GM19397 (cell line): ENCODE measurements around the gene CD79B.
"Not testable (repeated sequence)": the region's sequence is repeated elsewhere in the genome, so short reads cannot be mapped to it uniquely, and the experiment has no call there.

Source experiments
- ATAC-seq: cut with Tn5 transposase; IDR thresholded peaks from one replicate; pipeline ENCODE4 v1.9.1; 2021; ENCODE audit warnings: mild to moderate bottlenecking, moderate library complexity; ENCODE audit not compliant: unreplicated experiment

The CD79B gene

GRCh38 chr17:63915753-63916152 lies 16.4 kb downstream of the CD79B start:
- not testable (repeated sequence) for ATAC-seq

GRCh38 chr17:63914471-63914870 lies 17.7 kb downstream of the CD79B start:
- no peak for ATAC-seq

DNA sequence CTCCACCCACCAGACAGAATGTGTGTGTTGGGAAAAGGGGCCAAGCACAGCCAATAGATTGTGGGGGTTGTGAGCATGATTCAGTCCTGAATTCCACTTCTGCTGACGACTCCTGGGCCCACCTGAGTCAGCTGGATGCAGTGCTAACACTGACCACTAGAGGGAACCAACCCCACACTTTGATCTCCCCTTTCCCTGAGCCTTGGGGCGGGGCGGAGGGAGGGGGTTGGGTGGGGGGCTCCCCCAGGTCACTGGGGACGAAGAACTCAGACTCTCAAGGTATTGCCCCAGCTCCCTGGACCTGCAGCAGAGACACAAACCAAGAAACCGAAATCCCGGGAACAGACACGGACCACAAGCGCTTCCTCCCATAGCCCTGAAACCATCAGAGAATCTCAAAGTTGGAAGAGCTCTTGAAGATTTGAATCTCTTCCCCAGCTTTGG lies 20.5 kb downstream of the CD79B start:
- ATAC-seq: no peak

- ATAC-seq: no peak
These were observed 21.0 kb downstream of the CD79B start, which contains the start of gene CSHL1 for GRCh38 chr17:63911041-63911635. Gene CSHL1, minus strand, starts transcription at chr17:63911258. Its CDS starts 62 bp downstream, at chr17:63911196.

- ATAC-seq: no peak
These were observed 22.0 kb downstream of the CD79B start for GRCh38 chr17:63910096-63910495.

DNA sequence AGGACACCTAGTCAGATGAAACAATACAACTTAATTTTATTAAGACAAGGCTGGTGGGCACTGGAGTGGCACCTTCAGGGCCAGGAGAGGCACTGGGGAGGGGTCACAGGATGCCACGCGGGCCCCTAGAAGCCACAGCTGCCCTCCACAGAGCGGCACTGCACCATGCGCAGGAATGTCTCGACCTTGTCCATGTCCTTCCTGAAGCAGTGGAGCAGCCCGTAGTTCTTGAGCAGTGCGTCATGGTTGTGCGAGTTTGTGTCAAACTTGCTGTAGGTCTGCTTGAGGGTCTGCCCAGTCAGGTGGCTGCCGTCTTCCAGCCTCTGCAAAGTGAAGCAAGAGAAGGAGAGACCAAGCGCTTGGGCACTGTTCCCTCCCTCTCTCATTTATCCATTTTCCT lies 22.5 kb downstream of the CD79B start:
- not testable (repeated sequence) for ATAC-seq

GRCh38 chr17:63907161-63907778 lies 24.9 kb downstream of the CD79B start:
- not testable (repeated sequence) for ATAC-seq

DNA sequence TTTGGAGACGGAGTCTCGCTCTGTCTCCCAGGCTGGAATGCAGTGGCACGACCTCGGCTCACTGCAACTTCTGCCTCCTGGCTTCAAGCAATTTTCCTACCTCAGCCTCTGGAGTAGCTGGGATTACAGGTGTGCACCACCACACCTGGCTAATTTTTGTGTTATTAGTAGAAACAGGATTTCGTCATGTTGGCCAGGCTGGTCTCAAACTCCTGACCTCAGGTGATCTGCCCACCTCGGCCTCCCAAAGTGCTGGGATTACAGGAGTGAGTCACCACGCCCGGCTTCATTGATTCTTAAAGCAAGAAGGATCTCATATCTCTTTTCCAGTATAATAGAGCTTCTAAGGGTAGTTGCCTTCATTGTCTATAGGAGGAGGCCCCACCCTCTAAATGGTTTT lies 27.3 kb downstream of the CD79B start:
- ATAC-seq: not testable (repeated sequence)

DNA sequence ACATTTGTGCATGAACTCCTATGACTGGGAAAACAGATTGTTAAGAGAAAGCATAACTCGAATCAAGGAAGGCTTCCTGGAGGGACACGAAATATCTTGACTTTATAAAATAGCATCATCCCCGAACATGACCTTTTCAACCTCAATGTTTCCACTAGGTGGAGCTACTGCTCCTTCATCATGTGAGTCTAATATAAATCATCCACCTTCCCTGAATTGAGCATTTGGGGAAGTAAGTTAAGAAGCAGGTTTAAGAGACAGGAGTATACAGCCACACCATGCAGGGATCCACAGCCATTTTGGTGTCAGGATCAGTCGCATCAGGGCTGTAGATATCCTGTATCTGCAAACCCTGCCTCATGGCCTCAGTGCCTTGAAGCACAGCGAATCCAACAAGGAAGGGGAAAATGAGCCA lies 28.3 kb downstream of the CD79B start:
- not testable (repeated sequence) for ATAC-seq

DNA sequence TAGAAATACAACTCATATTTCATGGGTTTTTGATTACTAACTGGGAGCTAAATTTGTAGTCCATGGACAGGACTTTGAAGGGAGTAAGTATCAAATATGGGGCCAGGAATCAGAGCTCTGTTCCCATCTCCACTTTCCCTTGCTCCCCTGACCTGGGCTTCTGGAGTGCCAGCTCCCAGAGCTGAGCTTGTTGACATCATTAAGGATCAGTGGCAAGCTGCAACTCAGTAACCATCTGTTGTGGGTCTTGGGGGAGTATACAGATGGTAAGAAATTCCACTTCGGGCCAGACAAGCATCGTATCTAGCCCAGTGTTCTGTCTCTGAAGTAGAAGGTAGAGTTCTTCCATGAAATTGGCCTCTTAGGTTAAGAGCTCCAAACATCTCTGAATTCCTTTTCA lies 30.2 kb downstream of the CD79B start:
- not testable (repeated sequence) for ATAC-seq

DNA sequence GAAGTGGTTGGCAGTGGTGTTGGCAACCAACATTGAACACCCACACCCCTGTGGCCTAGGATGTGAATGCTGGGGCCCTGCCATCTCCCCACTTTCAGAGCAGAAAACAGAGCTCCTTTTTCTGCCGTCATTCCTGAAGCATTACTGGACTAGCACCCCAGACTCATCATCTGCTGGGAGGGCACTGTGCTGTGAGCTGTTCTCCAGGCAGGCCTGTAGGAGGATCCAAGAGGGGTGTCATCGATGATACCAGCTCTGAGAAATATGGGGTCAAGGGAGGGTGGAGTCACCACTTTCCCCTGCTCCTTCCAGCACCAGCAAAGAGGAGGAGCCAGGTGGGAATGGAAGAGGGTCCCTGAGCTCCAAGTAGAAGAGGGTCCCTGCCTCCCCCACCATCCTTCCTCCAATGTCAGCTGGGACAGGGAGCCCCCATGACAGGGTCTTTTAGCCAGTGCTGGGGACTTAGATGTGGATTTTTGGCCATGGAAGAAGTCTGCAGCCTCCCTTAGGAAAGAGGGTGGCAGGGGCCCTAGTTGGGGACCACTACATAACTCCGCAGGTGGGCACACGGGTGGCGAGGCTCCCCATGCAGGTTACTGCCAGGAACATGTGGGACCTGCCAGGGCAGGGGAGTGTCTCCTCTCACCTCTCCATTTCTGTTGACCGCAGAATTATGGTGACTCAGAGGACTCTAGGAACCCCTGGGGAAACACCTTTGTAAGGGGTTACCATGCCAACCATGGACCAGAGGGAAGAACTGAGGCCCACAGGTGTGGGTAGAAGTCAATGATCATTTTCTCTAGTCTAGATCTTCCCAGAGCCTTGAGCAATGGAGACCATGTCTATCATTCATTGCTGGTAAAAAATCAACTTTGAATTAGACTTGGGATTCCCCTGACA lies 33.0 kb downstream of the CD79B start:
- ATAC-seq: not testable (repeated sequence)

- ATAC-seq: not testable (repeated sequence)
These were observed 35.4 kb downstream of the CD79B start, which contains the start of gene CSH1 for GRCh38 chr17:63896524-63897354. Gene CSH1, minus strand, starts transcription at chr17:63896574. Its CDS starts 63 bp downstream, at chr17:63896511.

DNA sequence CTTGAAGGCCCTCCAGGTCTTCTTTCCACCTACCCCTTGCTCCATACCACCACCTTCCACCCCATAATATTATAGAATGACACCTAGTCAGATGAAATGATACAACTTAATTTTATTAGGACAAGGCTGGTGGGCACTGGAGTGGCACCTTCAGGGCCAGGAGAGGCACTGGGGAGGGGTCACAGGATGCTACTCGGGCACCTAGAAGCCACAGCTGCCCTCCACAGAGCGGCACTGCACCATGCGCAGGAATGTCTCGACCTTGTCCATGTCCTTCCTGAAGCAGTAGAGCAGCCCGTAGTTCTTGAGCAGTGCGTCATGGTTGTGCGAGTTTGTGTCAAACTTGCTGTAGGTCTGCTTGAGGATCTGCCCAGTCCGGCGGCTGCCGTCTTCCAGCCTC lies 37.3 kb downstream of the CD79B start:
- not testable (repeated sequence) for ATAC-seq

DNA sequence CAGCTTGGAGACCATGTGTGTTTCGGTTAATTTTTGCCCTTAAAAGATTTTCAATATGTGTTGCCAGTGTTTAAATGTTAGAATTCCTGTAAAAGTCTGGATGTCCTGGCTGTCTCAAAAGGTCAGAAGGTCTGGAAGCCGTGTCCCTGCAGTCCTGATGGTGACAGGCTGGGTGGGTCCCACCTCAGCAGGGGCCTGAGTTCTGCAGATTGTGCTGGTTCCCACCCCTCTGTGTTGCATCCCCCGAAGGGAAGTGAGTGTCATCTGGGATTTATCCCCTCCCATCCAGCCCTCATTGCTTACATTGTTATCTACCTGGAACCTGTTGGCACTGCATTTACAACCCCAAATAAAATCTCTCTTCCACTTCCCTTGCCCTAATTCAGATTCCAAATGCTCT lies 38.1 kb downstream of the CD79B start:
- not testable (repeated sequence) for ATAC-seq

- ATAC-seq: not testable (repeated sequence)
These were observed 39.7 kb downstream of the CD79B start for GRCh38 chr17:63892316-63893037.

DNA sequence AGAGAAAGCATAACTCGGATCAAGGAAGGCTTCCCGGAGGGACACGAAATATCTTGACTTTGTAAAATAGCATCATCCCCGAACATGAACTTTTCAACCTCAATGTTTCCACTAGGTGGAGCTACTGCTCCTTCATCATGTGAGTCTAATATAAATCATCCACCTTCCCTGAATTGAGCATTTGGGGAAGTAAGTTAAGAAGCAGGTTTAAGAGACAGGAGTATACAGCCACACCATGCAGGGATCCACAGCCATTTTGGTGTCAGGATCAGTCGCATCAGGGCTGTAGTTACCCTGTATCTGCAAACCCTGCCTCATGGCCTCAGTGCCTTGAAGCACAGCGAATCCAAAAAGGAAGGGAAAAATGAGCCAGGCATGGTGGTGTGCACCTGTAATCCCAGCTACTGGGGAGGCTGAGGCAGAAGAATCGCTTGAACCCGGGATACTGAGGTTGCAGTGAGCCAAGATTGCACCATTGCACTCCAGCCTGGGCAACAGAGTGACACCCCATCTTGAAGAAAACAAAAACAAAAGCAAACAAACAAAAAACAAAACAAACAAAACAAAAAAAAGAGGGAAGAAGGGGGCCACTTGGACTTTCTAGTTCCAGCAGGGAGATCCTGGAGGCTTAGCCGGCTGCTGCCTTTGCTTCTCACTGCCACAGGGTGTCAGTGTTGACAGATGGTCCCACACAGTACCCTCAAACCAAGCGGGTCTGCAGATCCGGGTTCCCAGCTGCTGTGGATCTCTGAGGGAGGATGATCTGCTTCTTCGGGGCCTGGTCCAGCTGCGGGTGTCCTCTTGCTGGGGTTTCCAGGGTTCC lies 42.9 kb downstream of the CD79B start:
- not testable (repeated sequence) for ATAC-seq

DNA sequence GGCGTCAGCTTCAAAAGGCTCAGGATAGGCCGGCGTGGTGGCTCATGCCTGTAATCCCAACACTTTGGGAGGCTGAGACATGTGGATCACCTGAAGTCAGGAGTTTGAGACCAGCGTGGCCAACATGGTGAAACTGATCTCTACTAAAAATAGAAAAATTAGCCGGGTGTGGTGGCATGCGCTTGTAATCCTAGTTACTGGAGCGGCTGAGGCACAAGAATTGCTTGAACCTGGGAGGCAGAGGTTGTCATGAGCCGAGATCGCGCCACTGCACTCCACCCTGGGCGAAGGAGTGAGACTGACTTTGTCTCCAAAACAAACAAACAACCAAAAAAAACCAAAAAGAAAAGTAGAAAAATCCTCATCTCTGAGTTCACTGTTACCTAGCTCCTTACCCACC lies 47.0 kb downstream of the CD79B start:
- ATAC-seq: not testable (repeated sequence)

- not testable (repeated sequence) for ATAC-seq
These were observed 49.5 kb downstream of the CD79B start for GRCh38 chr17:63882626-63883126.
